A204.1 (cell line): ENCODE measurements around the gene SDHAF2.
"Not testable (repeated sequence)": the region's sequence is repeated elsewhere in the genome, so short reads cannot be mapped to it uniquely, and the experiment has no call there.

Experiments
- FAIRE-seq: peaks from 2 replicates; lab custom pipeline; 2012; peaks lifted over from hg19 to GRCh38; lab: Jason Lieb, UNC

Gene SDHAF2

GRCh38 chr11:61477126-61477525 is 47.2 kb downstream of the SDHAF2 start:
- no peak for FAIRE-seq

- no peak for FAIRE-seq
Observed at GRCh38 chr11:61477727-61478148, 47.8 kb downstream of the SDHAF2 start.

- not testable (repeated sequence) for FAIRE-seq
Observed at GRCh38 chr11:61479360-61480058, 49.6 kb downstream of the SDHAF2 start.

- no peak for FAIRE-seq
Observed at GRCh38 chr11:61480261-61480993, 50.5 kb downstream of the SDHAF2 start.

- FAIRE-seq, result no peak
Observed at GRCh38 chr11:61480994-61481335, 51.0 kb downstream of the SDHAF2 start.

GRCh38 chr11:61481806-61482205 is 51.9 kb downstream of the SDHAF2 start:
- no peak for FAIRE-seq

- no peak for FAIRE-seq
Observed at GRCh38 chr11:61482513-61482912, 52.6 kb downstream of the SDHAF2 start.

GRCh38 chr11:61484541-61484940 is 54.6 kb downstream of the SDHAF2 start:
- FAIRE-seq, result no peak

- no peak for FAIRE-seq
Observed at GRCh38 chr11:61485080-61485479, 55.2 kb downstream of the SDHAF2 start.

- FAIRE-seq, result no peak
Observed at GRCh38 chr11:61486011-61486620, 56.2 kb downstream of the SDHAF2 start.

- FAIRE-seq, result no peak
Observed at GRCh38 chr11:61486779-61487178, 56.9 kb downstream of the SDHAF2 start.

- FAIRE-seq, result no peak
Observed at GRCh38 chr11:61487342-61488025, 57.6 kb downstream of the SDHAF2 start.

- no peak for FAIRE-seq
Observed at GRCh38 chr11:61488651-61489291, 58.8 kb downstream of the SDHAF2 start.

- no peak for FAIRE-seq
Observed at GRCh38 chr11:61489833-61490721, 60.2 kb downstream of the SDHAF2 start.

- FAIRE-seq, result no peak
Observed at GRCh38 chr11:61491736-61492395, 61.9 kb downstream of the SDHAF2 start.

- no peak for FAIRE-seq
Observed at GRCh38 chr11:61494381-61494961, 64.5 kb downstream of the SDHAF2 start.

GRCh38 chr11:61495801-61496601 is 66.1 kb downstream of the SDHAF2 start:
- FAIRE-seq, result no peak
